ENCODE data around the gene SNX1. TPM values are rescaled to one million over a fixed set of nuclear protein-coding genes. Genes with fewer than 3 reads are reported as not detected.
"Not testable (repeated sequence)": the region's sequence is repeated elsewhere in the genome, so short reads cannot be mapped to it uniquely, and the experiment has no call there.

SNX1 gene
- polyA plus RNA-seq, 5 donors: 103 to 138 (median 127) TPM

DNA sequence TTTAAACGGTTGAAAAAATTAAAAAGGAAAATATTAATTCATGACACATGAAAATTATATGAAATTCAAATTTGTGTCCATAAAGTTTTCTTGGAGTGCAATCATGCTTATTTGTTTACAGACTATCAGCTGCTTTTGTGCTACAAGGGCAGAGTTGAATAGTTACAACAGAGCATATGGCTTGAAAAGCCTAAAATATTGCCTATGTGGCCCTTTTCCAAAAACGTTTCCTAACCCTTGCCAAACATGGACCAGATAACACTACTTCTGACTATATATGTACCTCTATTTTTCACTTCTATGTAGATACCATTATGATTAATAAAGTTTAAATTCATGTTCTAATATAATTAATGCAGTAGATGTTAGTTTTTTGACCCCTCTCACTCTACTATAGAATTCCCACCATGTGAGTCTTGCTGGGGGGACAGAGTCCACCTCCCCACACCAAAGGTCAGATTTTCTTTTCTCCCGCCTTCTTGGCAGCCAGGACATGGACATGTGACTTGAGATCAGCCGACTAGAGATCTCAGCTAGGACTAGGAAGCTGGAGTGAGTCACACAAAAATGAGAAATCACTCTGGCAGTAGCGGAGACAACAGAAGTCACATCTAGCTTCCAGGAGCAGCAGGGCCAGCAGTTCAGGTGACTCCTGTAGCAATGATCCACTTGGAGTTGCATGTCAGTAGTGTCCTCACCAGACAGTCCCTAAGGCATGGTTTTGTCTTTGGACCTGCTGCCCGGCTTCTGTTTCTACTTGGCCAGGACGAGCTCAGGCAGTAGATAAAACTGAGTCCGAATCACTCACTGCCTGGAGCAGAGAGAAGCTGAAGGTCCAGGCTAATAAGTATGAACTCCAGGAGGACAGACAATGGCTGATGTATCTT lies 24.6 kb upstream of the SNX1 start:
- DNase-seq: no peak

DNA sequence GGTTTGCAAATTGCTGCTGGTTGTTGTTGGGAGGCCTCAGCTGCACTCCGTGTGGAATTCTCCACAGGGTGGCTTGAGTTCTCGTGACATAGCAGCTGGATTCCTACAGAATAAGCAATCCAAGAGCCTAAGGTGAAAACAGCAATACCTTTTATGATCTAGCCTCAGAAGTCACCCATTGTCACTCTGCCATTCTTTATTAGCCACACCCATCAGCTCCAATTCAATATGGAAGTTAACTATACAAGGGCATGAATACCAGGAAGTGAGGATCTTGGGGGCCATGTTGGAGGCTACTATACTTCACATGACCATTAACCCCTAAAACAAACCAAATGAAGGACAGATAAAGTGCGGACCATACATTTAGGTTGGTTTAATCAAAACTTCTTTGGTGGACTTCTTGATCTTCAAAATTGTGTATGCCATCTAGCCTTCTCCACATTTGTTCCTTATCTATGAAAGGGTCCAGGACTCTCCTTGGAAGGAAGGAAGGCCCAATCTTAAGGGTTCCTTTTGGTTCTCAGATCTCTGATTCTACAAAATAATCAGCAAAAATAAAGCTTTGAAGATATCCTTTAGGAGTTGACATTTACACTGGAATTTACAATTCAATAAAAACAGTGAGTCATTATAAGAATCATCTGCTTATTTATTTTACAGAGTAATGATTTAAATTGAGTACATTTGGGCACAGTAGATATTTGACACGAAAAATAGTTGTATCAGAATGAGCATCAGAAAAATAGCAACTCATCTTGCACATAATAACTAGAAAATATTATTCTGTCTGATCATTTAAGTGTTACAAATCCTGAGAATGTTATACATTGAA lies 23.6 kb upstream of the SNX1 start:
- no peak for DNase-seq

DNA sequence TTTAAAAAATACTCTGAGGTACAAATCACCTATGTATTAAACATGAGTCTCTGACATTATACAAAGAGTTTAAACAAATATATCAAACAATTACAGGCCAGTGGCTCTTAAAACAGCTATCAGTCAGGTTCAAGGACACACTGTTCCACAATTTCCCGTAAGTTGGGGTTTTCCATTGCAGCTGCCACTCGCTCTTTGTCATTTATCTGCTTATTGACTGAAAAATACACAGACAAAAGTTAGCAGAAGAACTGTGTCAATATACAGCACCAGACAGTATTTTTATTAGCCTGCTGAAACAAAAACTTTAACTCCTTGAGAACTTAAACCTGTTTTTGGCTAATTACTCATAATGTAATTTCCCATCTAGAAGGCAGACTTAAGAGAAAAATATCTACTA lies 23.0 kb upstream of the SNX1 start:
- no peak for DNase-seq

DNA sequence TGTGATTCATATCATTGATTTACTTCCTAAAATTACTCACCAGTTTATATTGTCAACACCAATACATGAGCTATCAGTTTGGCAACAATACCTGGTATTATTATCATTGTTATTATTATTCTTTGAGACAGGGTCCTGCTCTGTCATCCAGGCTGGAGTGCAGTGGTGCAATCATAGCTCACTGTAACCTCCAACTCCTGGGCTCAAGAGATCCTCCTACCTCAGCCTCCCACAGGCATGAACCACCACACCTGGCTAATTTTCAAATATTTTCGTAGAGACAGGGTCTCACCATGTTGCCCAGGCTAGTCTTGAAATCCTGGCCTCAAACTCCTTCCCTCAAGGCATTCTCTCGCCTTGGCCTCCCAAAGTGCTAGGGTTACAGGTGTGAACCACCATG lies 22.3 kb upstream of the SNX1 start:
- DNase-seq: not testable (repeated sequence)

DNA sequence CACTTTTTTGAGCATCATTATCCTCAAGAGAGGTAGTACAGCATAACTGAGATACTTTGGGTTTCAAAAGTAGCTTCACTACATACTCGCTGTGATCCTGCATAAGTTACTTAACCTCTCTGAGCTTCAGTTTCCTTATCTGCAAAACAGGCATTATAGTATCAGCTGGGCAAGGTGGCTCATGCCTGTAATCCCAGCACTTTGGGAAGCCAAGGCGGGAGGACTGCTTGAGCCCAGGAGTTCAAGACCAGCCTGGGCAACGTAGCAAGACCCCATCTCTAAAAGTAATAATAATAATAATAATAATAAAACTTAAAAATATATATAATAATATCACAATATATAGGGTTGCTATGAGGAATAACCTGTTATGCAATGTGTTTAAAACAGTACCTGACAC lies 13.0 kb upstream of the SNX1 start:
- no peak for DNase-seq

DNA sequence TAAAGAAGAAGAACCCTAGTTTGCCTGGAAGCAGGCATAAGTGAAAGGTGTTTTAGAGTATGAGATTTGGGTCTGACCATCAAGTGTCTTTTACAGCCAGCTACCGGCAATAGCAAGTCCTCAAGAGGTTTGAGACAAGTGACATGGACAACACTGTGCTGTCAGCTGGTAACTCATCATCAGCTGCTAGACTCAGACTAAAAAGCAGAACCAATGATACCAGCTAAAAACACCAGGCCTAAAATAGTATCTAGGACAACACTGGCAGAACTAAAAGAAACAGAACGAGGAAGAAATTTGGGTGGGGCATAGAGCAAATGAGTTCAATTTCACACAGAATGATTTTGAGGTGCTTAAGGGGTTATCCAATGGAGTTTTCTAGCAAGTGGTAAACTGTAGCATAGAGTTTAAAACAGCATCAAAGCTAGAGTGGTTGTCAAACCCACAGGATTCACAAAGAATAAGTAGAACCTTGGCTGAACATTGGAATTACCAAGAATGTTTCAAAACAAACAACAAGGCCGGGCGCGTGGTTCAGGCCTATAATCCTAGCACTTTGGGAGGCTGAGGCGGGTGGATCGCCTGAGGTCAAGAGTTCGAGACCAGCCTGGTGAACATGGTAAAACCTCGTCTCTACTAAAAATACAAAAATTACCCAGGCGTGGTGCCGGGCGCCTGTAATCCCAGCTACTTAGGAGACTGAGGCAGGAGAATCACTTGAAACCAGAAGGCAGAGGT lies 6.1 kb upstream of the SNX1 start:
- DNase-seq: no peak

DNA sequence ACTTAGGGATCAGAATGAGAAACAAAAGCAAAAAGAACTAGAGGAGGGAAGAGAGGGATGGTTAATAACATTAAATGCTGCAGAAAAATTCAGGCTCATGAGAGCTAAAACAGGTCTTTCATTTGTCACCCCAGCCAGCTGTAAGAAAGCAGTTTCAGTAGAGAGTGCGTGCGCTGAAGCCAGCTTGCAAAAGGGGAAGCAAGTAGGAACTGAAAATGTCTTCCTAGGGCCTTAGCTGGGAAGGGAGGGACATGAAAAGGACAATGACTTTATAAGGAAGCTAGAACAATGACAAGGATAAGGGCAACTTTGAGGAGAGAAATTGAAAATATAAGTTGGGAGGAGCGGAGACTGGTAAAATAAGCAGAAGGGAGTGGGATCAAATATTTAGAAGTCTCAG lies 5.3 kb upstream of the SNX1 start:
- no peak for DNase-seq

DNA sequence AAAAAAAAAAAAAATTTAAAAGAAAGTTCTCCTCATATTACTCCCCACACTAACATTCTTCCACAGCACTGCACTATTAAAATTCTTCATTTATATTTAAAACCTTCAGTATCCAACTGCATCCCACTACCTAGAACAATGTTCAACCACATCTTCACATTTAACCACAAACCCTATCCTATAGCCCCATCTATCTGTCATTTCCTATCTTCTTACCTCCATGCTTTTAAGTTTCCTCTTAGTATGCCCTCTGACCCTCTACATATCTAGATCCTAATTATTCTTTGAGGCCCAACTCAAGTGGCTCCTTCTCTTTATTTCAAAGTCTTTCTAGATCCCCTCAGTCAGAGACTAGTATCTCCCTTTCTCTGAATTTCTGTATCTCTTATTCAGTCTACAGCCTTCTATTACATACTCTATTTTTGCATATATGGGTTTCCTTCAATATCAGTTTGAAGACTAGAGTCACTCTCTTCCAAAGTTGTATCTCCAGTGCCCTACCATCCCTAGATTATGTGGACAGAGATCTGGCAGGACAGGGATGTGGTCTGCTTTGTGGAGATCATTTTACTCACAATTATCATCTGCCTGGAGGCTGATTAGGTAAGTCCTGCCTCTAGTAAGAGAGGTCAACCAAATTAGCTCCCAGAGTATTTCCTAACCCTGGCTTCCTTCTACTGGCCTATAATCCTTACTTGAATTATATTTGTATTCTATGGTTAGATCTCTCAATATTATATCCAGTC lies 3.5 kb upstream of the SNX1 start:
- no peak for DNase-seq

DNA sequence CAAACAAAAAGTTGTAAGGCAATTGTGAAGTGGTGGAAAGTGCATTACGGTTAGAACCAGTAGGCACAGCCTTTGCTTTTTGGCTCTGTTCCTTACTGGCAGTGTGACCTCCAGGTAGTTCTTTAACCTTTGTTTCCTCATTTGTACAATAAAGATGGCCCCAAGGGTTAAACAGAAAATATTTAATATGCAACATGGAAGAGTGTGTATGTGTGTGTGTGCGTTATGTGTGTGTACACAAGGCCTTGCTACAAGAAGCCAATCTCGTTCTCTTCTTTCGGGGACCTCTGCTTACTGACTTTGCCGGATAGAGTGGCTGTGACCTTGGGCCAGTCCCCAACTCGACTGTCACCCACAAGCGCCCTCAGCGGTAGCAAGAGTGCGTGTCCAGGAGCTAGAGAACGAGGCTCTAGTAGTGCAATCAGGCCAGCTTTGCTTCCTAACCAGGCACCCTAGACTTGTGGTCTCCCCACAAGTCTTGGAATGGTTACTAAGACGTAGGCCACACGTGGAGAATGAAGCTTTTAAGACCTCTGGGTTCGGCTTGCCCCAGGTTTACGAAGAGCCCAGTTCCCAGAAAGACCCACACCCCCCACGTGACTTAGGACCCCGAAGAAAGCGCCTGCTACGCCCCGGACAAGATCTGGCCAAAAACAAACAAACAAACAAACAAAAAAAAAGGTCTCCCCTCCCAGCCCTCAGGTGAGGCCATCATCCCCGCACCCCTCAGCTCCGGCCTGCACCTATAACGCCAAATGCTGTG lies 2.7 kb upstream of the SNX1 start:
- peak; percentile 36 to 46 for DNase-seq

DNA sequence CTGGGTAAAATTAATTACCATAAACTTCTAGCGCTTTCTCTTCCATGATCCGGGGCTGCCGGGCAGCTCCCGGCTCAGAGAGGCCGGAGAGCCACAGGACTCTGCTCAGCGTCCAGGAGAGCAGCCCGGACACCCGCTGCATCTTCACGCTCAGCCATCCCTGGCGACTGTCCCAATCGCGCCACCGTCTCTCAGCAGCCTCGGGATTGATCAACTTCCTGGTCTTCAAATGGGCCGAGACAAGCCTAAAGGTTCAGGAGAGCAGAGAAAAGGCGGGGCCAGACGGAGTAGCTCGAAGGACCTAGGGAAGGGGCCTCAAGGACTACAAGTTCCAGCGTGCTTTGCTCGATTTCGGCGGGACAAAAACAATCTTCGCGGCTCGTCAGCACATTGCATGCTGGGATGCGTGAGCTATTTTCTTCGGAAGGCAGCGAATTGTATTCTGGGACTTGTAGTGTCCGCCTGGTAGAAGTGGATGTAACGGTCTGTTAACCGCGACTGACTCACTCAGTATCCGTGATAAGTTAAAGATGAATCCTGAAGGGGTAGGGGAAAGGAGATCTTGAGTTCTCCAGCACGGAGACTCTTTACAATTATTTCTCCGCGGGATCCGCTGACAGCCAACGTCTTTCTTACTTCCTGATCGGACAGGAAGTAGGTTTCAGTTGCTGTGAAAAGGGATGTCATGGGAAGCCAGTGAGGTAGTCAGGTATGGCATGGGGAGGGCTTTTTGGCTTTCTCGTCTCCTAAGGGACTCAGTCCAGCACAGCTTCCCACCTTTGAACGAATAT lies 2.0 kb upstream of the SNX1 start, which contains the start of gene CIAO2A:
Gene CIAO2A, minus strand, starts transcription at position 212 of the 791 bp plus-strand sequence. Its CDS starts 70 bp downstream, at position 142.
- peak; percentile 94 to 96 for DNase-seq

DNA sequence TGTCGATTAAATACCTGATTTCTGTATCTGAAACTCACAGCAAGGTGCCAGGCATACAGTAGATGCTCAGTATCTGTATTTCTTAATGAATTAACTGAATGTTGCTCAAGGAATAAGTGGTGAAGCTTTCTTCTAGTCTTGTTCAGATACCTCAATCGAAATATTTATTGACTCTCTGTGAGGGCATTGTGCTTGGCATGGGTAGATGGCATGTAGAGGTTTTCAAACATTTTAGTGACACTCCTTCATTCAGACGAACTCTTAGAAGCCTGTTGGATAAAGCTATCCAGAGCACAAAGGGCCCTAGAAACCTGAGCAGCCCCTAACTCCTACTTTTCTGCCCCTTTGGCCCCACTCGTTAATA lies 369 bp upstream of the SNX1 start:
- DNase-seq: no peak

DNA sequence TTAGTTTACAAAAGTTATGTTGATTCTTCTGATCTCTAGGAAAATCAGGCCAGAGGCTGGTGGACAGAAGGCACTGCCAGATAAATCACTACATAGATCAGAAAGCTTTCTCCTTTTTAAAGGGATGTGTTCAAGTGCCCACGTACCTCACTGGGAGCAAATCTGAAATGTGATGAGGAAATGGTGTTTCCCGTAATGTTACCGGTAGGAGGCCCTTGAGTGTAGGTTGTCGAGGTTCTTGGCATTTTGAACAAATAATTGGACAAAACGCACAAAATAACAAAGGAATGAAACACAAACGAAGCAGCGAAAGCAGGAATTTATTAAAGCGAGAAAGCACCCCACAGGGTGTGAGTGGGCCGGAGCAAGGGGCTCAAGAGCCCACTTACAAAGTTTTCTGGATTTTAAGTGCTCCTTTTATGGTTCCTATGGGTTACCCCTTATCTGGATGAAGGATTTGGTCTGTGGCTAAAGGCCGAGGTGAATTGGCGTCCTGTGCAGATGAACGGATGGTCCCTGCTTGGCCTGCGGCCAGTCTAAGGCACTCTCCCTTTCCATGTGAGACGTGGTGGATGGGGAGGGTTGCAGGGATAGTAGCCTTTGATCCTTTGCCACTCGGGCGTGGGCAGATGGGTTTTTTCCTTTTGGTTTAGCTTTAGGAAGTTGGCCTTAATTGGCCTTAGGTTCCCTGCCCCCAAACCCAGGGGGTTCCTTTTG lies 1.0 kb downstream of the SNX1 start:
- no peak for DNase-seq

DNA sequence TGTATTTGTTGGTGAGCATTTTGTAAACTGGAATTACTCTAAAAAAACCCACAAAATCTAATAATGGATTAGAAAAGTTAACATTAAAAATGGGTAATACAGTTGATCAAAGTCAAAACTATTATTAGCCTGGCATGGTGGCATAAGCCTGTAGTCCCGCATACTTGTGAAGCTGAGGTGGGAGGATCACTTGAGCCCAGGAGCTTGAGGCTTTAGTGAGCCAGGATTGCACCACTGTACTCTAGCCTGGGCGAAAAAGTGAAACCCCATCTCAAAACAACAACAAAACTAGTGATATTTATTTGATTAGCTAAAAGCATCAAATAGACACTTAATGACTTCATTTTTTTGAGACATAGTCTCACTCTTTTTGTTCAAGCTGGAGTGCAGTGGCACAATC lies 3.6 kb downstream of the SNX1 start:
- no peak for DNase-seq

DNA sequence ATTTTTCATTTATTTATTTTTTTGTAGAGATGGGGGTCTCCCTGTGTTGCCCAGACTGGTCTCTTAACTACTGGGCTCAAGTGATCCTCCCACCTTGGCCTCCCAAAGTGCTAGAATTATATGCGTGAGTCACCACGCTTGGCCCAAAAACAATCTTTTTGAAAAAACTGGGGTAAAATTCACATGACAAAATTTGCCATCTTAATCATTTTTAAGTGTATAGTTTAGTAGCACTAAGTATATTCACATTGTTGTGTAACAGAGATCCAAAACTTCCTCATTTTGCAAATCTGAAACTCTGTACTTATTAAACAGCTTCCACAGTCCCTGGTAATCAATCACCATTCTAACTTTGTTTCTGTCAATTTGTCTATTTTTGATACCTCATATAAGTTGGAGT lies 5.2 kb downstream of the SNX1 start:
- DNase-seq: no peak

DNA sequence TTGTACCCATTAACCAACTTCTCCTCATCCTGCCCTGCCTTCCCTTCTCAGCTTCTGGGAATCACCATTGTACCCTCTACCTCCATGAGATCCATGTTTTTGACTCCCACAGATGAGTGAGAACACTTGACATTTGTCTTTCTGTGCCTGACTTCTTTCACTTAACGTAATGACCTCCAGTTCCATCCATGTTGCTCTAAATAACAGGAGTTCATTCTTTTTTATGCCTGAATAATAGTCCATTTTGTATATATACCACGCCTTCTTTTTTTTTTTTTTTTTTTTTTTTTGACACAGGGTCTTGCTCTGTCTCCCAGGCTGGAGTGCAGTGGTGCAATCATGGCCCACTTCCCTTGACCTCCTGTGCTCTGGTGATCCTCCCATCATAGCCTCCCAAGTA lies 6.7 kb downstream of the SNX1 start:
- no peak for DNase-seq

DNA sequence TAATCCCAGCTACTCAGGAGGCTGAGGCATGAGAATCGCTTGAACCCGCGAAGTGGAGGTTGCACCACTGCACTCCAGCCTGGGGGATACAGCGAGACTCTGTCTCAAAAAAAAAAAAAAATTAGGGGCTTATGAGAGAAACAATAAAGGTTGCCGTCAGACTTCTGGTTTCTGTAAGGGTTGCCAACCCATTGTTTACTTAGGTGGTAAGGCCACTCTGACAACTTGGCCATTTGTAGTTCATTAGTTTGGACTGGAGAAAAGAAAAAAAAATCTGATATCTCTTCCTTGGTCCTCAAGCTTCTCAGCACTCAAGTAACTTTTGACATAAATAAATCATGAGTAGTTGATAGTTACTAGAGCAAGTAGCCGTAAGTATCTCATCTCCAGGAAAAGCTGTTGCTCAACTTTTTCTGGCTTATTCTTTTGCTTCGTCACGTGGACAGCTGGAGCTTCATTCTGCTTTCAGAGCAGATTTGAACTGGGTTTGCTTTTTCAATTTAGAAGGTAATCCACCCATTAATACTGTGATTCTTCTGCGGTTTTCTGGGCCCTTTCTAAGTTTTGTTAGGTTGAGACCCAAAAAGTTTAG lies 9.4 kb downstream of the SNX1 start:
- DNase-seq: peak; percentile 58 to 68

DNA sequence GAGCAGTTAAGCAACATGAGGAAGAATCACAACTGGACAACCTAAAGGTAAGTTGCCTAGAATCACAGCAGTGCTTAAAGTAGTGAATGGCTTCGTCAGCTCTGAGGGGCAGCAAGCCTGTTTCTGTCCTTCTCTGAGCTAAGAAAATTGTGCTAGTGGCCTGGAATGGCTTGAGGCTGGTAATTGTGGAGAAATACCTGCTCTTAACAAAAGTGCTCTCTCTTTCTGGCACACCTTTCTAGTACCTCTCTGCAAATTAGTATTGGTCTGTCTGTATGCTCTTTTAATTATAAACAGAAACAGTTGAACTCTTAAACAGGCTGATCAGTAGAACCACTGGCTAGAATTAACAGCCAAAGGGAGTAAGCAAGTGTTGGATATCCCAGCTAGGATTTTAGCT lies 11.6 kb downstream of the SNX1 start:
- no peak for DNase-seq

DNA sequence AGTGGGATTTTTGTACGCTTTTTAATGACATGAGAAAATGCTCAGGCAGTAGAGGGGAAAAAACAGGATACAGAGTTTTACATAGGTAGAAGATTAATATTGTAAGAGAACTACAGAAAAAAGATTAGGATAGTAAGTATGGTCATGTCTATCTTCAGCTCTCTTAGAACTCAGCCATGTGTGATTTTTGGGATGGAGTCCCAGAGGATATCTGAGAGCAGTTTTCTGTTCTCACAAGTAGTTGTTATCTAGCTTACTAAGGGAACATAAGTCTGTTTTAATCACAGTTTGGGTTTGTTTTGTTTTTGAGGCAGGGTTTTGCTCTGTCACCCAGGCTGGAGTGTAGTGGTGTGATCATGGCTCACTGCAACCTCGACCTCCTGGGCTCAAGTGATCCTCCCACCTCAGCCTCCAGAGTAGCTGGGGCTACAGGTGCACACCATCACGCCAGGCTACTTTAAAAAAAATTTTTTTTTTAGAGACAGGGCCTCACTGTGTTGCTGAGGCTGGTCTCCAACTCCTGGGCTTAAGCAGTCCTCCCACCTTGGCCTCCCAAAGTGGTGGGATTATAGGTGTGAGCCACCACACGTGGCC lies 14.4 kb downstream of the SNX1 start:
- DNase-seq: not testable (repeated sequence)
